Keratinocyte (primary cell): ENCODE results near the gene MICAL1. TPM values are rescaled to one million over a fixed set of nuclear protein-coding genes. Genes with fewer than 3 reads are reported as not detected.

ENCODE experiments used
- DNase-seq: peaks from one replicate; pipeline ENCODE4 v3.0.0-alpha.2; 2011; ENCODE audit warnings: low read depth, missing footprints, low spot score
- FAIRE-seq: peaks from 2 replicates; lab custom pipeline; 2011; peaks lifted over from hg19 to GRCh38; lab: Jason Lieb, UNC
- H2AFZ ChIP-seq: 2 replicates; pipeline ENCODE4 v1.6.0; 2012; ENCODE audit warnings: low read length, control low read depth, inconsistent platforms; ENCODE audit not compliant: control insufficient read depth
- H3K27ac ChIP-seq: 2 replicates; pipeline ENCODE4 v1.5.1; 2011; ENCODE audit warnings: low read length; ENCODE audit not compliant: control insufficient read depth, insufficient read depth
- H3K27me3 ChIP-seq: 3 replicates; pipeline ENCODE4 v1.6.0; 2011; ENCODE audit warnings: low read length; ENCODE audit not compliant: control insufficient read depth, insufficient read depth; ENCODE audit errors: extremely low read depth
- H3K36me3 ChIP-seq, 2 experiments: 2 replicates in 1 of 2; 3 replicates in 1 of 2; pipeline ENCODE4 v1.5.1; 2011; ENCODE audit warnings: low read length in 2 of 2, mild to moderate bottlenecking in 1 of 2; ENCODE audit not compliant: control insufficient read depth in 2 of 2, insufficient read depth in 2 of 2; ENCODE audit errors: extremely low read depth in 1 of 2
- H3K4me1 ChIP-seq: 3 replicates; pipeline ENCODE4 v1.5.1; 2011; ENCODE audit warnings: low read length; ENCODE audit not compliant: control insufficient read depth, insufficient read depth; ENCODE audit errors: extremely low read depth
- H3K4me2 ChIP-seq: 3 replicates; pipeline ENCODE4 v1.6.0; 2011; ENCODE audit warnings: low read depth, low read length; ENCODE audit not compliant: control insufficient read depth, insufficient read depth; ENCODE audit errors: extremely low read depth
- H3K4me3 ChIP-seq, 3 experiments: fragments of 200-600 bp in 1 of 3; sonication (generic) in 1 of 3; 2 replicates in 2 of 3; 3 replicates in 1 of 3; pipeline ENCODE4 v1.5.1; 2011 to 2016; ENCODE audit warnings: low read length in 3 of 3, mild to moderate bottlenecking in 3 of 3, control low read depth in 2 of 3, inconsistent platforms in 1 of 3, low read depth in 1 of 3, mixed read lengths in 1 of 3, mixed run types in 1 of 3, moderate library complexity in 1 of 3; ENCODE audit not compliant: control insufficient read depth in 2 of 3, insufficient read depth in 2 of 3; ENCODE audit errors: extremely low read depth in 1 of 3
- H3K79me2 ChIP-seq: 2 replicates; pipeline ENCODE4 v1.6.0; 2012; ENCODE audit warnings: low read length; ENCODE audit not compliant: control insufficient read depth, insufficient read depth
- H3K9ac ChIP-seq: 3 replicates; pipeline ENCODE4 v1.6.0; 2011; ENCODE audit warnings: low read length; ENCODE audit not compliant: control insufficient read depth, insufficient read depth; ENCODE audit errors: extremely low read depth
- H3K9me1 ChIP-seq: 3 replicates; pipeline ENCODE4 v1.6.0; 2011; ENCODE audit warnings: low read length; ENCODE audit not compliant: control insufficient read depth, insufficient read depth; ENCODE audit errors: extremely low read depth
- H3K9me3 ChIP-seq: 2 replicates; pipeline ENCODE4 v1.5.1; 2012; ENCODE audit warnings: low read depth, low read length; ENCODE audit not compliant: control insufficient read depth
- H4K20me1 ChIP-seq: 3 replicates; pipeline ENCODE4 v1.6.0; 2011; ENCODE audit warnings: low read length; ENCODE audit not compliant: control insufficient read depth, insufficient read depth; ENCODE audit errors: extremely low read depth
- EZH2 ChIP-seq: IDR thresholded peaks from one replicate; pipeline ENCODE4 v1.6.1; 2012; ENCODE audit warnings: inconsistent platforms, mild to moderate bottlenecking, low read length, moderate library complexity
- dilution Hi-C: fragments of 300-500 bp; cut with MboI; formaldehyde crosslinking; loops from one replicate; pipeline ENCODE4 v1.7.0; 2020; ENCODE audit warnings: low sequenced_read_pairs; ENCODE audit not compliant: extremely low pct_ligation_motif_present
- polyA plus RNA-seq, 5 experiments: library from polyadenylated mRNA; depleted of rRNA in 3 of 5; stranded (reverse) in 3 of 5; stranded (forward) in 1 of 5; unstranded in 1 of 5; fragments of >200 nt; gene quantifications; 1 replicate in 1 of 5; 2 replicates in 3 of 5; 3 replicates in 1 of 5; pipeline versions ENCODE4 v1.2.1 to v1.2.3, GENCODE V29; 2011 to 2012; ENCODE audit warnings: missing spikeins in 2 of 5, low read depth in 1 of 5, low replicate concordance in 1 of 5
- TF ChIP-seq, protein P1 (sequence below), 3 experiments: IDR thresholded peaks in 1 of 3; conservative IDR thresholded peaks in 1 of 3; optimal IDR thresholded peaks in 1 of 3; 2 replicates in 2 of 3; 3 replicates in 1 of 3; pipeline versions ENCODE3 to v1.5.1; 2011; ENCODE audit warnings: low read length in 3 of 3, mild to moderate bottlenecking in 3 of 3, moderate library complexity in 2 of 3, control low read depth in 1 of 3, inconsistent platforms in 1 of 3; ENCODE audit not compliant: insufficient read depth in 2 of 3; ENCODE audit errors: extremely low read depth in 1 of 3

MICAL1 gene
- polyA plus RNA-seq, 1 donor (not counting 4 experiments of a cell fraction or from before 2014, with no cell fraction given): 25.6 TPM

DNA sequence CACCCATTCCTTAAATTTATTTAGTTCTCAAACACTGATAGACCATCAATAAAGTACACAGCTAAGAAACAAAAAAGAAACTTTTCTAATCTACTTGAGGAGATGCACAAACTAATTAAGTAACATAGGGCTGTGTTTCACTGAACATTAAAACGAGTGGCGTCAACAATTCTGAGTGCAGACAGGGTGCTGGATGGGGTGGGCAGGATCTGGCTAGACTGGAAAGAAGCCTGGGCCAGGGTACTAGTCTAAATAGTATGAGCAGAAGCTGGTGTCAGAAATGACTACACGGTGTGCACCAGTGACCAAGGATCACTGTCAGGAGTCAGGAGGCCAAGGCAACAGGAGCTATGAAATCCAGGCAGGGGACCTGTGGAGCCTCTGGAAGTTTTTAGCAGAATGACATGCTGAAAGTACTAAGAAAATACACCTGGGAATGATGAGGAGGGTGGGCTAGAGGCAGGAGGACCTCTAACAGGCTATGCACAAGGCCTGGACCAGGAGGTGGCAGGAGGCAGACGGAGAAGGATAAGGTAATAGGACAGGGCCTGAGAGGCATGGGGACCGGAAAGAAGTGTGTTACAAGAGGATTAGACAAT is 14.1 kb upstream of the MICAL1 start:
- FAIRE-seq (no peak), DNase-seq (no peak)
- Histone ChIP-seq H3K27ac (no peak overlapping the region), H3K27me3 (no peaks in the 10 kb centered on the region), H2AFZ (no peak overlapping the region), H4K20me1 (no peaks in the 10 kb centered on the region), H3K4me1 (no peaks in the 10 kb centered on the region), H3K4me2 (no peak overlapping the region), H3K9ac (no peak overlapping the region), H3K4me3 (no peak overlapping the region), H3K9me3 (no peaks in the 10 kb centered on the region), H3K79me2 (no peaks in the 10 kb centered on the region), H3K9me1 (no peaks in the 10 kb centered on the region), H3K36me3 (peaks cover 37 to 38% of the 10 kb centered on the region in 2 experiments)
- dilution Hi-C loops: no loop called here
- TF ChIP-seq EZH2: no peak
- TF ChIP-seq, protein P1, sequence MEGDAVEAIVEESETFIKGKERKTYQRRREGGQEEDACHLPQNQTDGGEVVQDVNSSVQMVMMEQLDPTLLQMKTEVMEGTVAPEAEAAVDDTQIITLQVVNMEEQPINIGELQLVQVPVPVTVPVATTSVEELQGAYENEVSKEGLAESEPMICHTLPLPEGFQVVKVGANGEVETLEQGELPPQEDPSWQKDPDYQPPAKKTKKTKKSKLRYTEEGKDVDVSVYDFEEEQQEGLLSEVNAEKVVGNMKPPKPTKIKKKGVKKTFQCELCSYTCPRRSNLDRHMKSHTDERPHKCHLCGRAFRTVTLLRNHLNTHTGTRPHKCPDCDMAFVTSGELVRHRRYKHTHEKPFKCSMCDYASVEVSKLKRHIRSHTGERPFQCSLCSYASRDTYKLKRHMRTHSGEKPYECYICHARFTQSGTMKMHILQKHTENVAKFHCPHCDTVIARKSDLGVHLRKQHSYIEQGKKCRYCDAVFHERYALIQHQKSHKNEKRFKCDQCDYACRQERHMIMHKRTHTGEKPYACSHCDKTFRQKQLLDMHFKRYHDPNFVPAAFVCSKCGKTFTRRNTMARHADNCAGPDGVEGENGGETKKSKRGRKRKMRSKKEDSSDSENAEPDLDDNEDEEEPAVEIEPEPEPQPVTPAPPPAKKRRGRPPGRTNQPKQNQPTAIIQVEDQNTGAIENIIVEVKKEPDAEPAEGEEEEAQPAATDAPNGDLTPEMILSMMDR (optimal IDR thresholded peaks at IDR 0.05 in 1 of 3, IDR thresholded peaks at IDR 0.05 in 1 of 3, conservative IDR thresholded peaks at IDR 0.05 in 1 of 3; ENCODE audit: extremely low read depth in 1 of 3, insufficient read depth in 2 of 3, low read length in 3 of 3): no peak

GRCh38 chr6:109467696-109468095 is 12.1 kb upstream of the MICAL1 start:
- H3K27me3 ChIP-seq: no peaks in the 10 kb centered on the region
- peaks cover 28 to 29% of the 10 kb centered on the region in 2 experiments for H3K36me3 ChIP-seq
- H3K79me2 ChIP-seq: no peaks in the 10 kb centered on the region
- H3K27ac ChIP-seq: no peak overlapping the region
- no peak overlapping the region for H3K4me2 ChIP-seq
- no peak overlapping the region for H3K9ac ChIP-seq
- H3K4me1 ChIP-seq: no peaks in the 10 kb centered on the region
- dilution Hi-C loops: no loop called here
- H4K20me1 ChIP-seq: no peaks in the 10 kb centered on the region
- H2AFZ ChIP-seq: no peak overlapping the region
- H3K9me3 ChIP-seq: no peaks in the 10 kb centered on the region
- no peak overlapping the region for H3K4me3 ChIP-seq
- no peaks in the 10 kb centered on the region for H3K9me1 ChIP-seq
- FAIRE-seq (no peak), DNase-seq (no peak)
- no peak for TF ChIP-seq EZH2
- TF ChIP-seq, protein P1 (optimal IDR thresholded peaks at IDR 0.05 in 1 of 3, IDR thresholded peaks at IDR 0.05 in 1 of 3, conservative IDR thresholded peaks at IDR 0.05 in 1 of 3; ENCODE audit: extremely low read depth in 1 of 3, insufficient read depth in 2 of 3, low read length in 3 of 3): no peak
